ENCODE data around the gene TMEM200C. TPM values are rescaled to one million over a fixed set of nuclear protein-coding genes. Genes with fewer than 3 reads are reported as not detected.

TMEM200C gene
- total RNA-seq, 4 donors from 2014 or later, result 0.12 to 0.19 TPM; not detected in 2

DNA sequence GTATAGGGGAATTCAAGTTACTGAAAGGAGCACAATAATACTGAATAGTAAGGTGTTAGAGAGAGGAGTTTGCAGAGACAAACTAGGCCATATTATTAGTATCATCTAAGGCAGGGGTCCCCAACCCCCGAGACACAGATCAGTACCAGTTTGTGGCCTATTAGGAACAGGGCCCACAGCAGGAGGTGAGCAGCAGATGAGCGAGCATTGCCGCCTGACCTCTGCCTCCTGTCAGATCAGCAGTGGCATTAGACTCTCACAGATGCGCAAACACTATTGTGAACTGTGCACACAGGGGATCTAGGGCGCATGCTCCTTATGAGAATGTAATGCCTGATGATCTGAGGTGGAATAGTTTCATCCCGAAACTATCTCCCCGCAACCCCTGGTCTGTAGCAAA is 41.8 kb upstream of the TMEM200C start:
- no peak for DNase-seq (ENCODE audit: low spot score)
- no peak for ATAC-seq (ENCODE audit: low FRiP score)
- TF ChIP-seq, protein P1, sequence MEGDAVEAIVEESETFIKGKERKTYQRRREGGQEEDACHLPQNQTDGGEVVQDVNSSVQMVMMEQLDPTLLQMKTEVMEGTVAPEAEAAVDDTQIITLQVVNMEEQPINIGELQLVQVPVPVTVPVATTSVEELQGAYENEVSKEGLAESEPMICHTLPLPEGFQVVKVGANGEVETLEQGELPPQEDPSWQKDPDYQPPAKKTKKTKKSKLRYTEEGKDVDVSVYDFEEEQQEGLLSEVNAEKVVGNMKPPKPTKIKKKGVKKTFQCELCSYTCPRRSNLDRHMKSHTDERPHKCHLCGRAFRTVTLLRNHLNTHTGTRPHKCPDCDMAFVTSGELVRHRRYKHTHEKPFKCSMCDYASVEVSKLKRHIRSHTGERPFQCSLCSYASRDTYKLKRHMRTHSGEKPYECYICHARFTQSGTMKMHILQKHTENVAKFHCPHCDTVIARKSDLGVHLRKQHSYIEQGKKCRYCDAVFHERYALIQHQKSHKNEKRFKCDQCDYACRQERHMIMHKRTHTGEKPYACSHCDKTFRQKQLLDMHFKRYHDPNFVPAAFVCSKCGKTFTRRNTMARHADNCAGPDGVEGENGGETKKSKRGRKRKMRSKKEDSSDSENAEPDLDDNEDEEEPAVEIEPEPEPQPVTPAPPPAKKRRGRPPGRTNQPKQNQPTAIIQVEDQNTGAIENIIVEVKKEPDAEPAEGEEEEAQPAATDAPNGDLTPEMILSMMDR (IDR thresholded peaks at IDR 0.05), result no peak

DNA sequence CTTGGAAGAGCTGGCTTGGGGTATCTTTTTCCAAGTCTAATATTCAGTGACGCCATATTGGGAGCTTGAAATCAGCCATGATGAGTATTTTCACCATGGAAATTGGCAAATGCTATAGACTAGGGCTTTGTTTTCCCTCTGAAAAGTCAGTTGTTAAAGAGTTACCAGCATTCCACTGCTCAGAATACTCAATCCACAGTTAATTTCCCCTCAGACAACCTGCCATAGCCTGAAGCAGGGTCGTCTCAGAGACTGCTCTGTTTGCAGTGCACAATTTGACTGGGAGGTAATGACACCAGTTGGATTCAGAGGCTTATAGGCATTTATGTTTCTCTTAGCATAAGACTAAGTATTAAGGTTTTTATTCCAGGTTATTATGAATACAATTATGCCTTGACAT is 35.5 kb upstream of the TMEM200C start:
- TF ChIP-seq, protein P1 (IDR thresholded peaks at IDR 0.05), result no peak
- DNase-seq (ENCODE audit: low spot score) (no peak), ATAC-seq (ENCODE audit: low FRiP score) (no peak)

DNA sequence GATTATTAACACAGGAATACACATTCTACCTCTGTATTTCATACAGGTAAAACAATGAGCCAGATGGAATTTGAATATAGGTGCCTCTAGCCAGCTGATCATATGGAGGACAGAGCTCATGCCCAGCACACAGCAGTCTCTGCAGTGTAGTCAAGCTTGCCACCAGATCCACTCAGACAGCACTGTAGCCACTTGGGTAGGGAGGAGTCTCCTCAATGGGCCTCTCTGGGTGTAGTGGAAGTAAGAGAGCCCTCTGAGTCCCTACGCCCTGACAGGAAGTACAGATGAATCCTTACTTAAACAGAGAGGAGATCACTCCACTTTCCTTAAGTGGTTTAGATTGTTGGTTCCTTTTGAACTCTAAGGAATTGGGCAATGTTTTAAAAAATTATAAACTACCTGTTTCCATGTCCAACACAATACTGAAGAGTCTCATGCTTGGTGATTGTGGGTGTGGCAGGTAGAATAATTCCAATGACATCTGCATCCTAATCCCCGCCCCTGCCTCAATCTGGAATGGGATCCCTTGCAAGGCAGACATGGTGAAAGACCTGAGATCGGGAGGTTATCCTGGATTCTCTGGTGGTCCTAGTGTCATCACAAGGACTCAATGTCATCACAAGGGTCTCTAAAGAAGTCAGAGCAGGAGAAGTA is 23.0 kb upstream of the TMEM200C start:
- DNase-seq (ENCODE audit: low spot score) (no peak), ATAC-seq (ENCODE audit: low FRiP score) (no peak)
- TF ChIP-seq, protein P1 (IDR thresholded peaks at IDR 0.05), result no peak

DNA sequence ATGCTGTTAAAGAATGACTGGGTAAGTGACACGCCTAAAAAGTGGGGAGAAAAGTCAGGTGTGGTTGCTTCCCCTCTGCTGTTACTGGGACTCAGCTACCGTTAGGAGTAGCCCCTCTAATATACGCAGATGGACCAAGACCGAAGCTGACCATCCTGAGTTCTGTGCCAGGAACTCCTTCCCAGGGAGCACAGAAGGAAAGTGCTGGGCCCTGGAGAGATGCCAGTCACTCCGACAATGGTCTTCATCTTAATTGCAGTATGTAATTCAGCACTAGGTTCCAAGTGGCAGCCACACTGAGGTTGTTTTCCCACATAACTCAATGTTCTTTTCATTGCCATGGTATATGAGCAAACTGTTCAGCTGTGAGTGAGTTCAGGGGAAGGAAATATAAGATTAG is 19.6 kb upstream of the TMEM200C start:
- TF ChIP-seq, protein P1 (IDR thresholded peaks at IDR 0.05), result no peak
- no peak for DNase-seq (ENCODE audit: low spot score)
- ATAC-seq (ENCODE audit: low FRiP score), result no peak

DNA sequence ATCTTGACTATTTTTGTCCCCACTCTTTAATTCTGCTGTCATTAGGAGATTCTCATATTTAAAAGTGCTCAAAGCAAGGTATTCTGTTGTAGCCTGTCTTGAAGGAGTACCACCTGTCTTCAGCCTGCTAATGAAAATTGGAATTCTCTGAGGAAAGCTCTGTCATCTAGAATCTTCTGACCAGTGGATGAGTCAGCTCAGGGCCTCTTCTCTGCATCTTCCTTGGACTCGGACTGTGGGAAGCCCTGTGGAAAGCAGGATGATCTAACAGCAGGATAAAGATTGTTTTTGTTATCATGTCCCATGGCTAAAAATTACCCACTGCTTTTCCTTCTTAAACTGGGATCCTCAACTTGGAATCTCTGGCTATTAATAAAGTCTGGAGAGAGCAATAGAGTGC is 18.7 kb upstream of the TMEM200C start:
- ATAC-seq (ENCODE audit: low FRiP score) (no peak), DNase-seq (ENCODE audit: low spot score) (no peak)
- TF ChIP-seq, protein P1 (IDR thresholded peaks at IDR 0.05), result no peak

DNA sequence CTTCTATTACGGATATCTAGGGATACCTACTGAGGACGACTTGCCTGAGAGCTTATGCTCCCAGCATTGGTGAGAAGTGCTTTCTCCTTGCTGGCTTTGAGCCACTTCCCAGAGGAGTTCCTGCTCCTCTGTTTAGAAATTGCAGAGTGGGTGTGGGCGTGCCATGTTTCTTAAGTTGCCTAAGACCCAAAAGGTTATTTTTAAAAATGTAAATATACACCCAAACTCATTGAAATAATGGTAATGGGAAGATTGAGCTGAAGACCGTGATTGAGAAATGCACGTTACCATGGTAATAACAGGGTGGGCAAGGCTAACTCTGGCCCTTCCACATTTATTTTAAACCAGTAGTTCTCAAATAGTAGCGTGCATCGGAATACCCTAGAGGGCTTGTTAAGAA is 17.2 kb upstream of the TMEM200C start:
- DNase-seq (ENCODE audit: low spot score), result no peak
- TF ChIP-seq, protein P1 (IDR thresholded peaks at IDR 0.05), result no peak
- no peak for ATAC-seq (ENCODE audit: low FRiP score)

GRCh38 chr18:5909125-5909524 is 13.8 kb upstream of the TMEM200C start:
- TF ChIP-seq, protein P1 (IDR thresholded peaks at IDR 0.05), result no peak
- ATAC-seq (ENCODE audit: low FRiP score) (no peak), DNase-seq (ENCODE audit: low spot score) (no peak)
